GM12878 (cell line): ENCODE data around the gene CCL7. TPM values are rescaled to one million over a fixed set of nuclear protein-coding genes. Genes with fewer than 3 reads are reported as not detected.

Experiments used
- ATAC-seq: fragments of 200-7000 bp; cut with Tn5 transposase; 3 replicates; pipeline ENCODE4 v1.9.1; 2020; ENCODE audit warnings: mild to moderate bottlenecking, moderate library complexity
- BruUV-seq: library from RNA; stranded (reverse); fragments of 400-500 nt; replicated peaks from 2 replicates; lab custom pipeline; 2021; lab: Mats Ljungman, UMichigan
- CTCF ChIA-PET: fragments of 300-600 bp; sonication (Branson Sonifier 250); formaldehyde crosslinking; extraction: SDS; loops from one replicate; lab custom pipeline; 2021; ENCODE audit warnings: inconsistent platforms; lab: Yijun Ruan, JAX
- POLR2A ChIA-PET: fragments of 350-600 bp; formaldehyde crosslinking; extraction: SDS; loops from one replicate; lab custom pipeline; 2021; ENCODE audit warnings: inconsistent platforms; lab: Charles Lee
- RAD21 ChIA-PET: fragments of 300-600 bp; sonication (Branson Sonifier 250); formaldehyde crosslinking; loops from one replicate; lab custom pipeline; 2023; ENCODE audit warnings: antibody characterized with exemption; ENCODE audit not compliant: unreplicated experiment; lab: Charles Lee
- SMC1A ChIA-PET: fragments of 300-600 bp; sonication (Branson Sonifier 250); formaldehyde crosslinking; loops from one replicate; lab custom pipeline; 2023; ENCODE audit not compliant: unreplicated experiment, uncharacterized antibody; lab: Charles Lee
- DNase-seq: peaks from one replicate; pipeline ENCODE4 v3.0.0-alpha.2; 2011; ENCODE audit warnings: low read depth, low spot score
- FAIRE-seq: peaks from 3 replicates; lab custom pipeline; 2011; peaks lifted over from hg19 to GRCh38; lab: Jason Lieb, UNC
- H2AFZ ChIP-seq: 2 replicates; pipeline ENCODE4 v1.6.0; 2011; ENCODE audit warnings: low read depth, low read length, control low read depth; ENCODE audit not compliant: control insufficient read depth
- H3K27ac ChIP-seq: 2 replicates; pipeline ENCODE4 v1.5.1; 2011; ENCODE audit warnings: control low read depth; ENCODE audit not compliant: control insufficient read depth, insufficient read depth
- H3K27me3 ChIP-seq, 2 experiments: replicated peaks in 1 of 2; 2 replicates each; pipeline versions ENCODE4 v1.6.0 to v1.6.1; 2011; ENCODE audit warnings: low read length in 1 of 2; ENCODE audit not compliant: control insufficient read depth in 2 of 2, insufficient read depth in 2 of 2
- H3K36me3 ChIP-seq, 2 experiments: 2 replicates each; pipeline ENCODE4 v1.5.1; 2011; ENCODE audit warnings: low read length in 1 of 2; ENCODE audit not compliant: control insufficient read depth in 2 of 2, insufficient read depth in 2 of 2
- H3K4me1 ChIP-seq: 2 replicates; pipeline ENCODE4 v1.6.1; 2011; ENCODE audit warnings: mild to moderate bottlenecking, low read length, moderate library complexity, mixed read lengths; ENCODE audit not compliant: control insufficient read depth, insufficient read depth
- H3K4me2 ChIP-seq: 2 replicates; pipeline ENCODE4 v1.6.0; 2011; ENCODE audit warnings: control low read depth; ENCODE audit not compliant: control insufficient read depth, insufficient read depth
- H3K4me3 ChIP-seq: fragments of 200-600 bp; sonication (generic); 2 replicates; pipeline ENCODE4 v1.5.1; 2016
- H3K79me2 ChIP-seq: 2 replicates; pipeline ENCODE4 v1.6.0; 2011; ENCODE audit warnings: low read length; ENCODE audit not compliant: control insufficient read depth, insufficient read depth
- H3K9ac ChIP-seq: 2 replicates; pipeline ENCODE4 v1.8.0; 2011; ENCODE audit warnings: low read length, control low read depth, mixed read lengths; ENCODE audit not compliant: control insufficient read depth, insufficient read depth
- H3K9me3 ChIP-seq: replicated peaks from 3 replicates; pipeline ENCODE4 v1.5.1; 2011; ENCODE audit warnings: mild to moderate bottlenecking, low read length; ENCODE audit not compliant: control insufficient read depth, insufficient read depth
- H4K20me1 ChIP-seq: 2 replicates; pipeline ENCODE4 v1.6.0; 2011; ENCODE audit not compliant: control insufficient read depth, insufficient read depth
- ATF7 ChIP-seq: fragments of 450-650 bp; IDR thresholded peaks from 2 replicates; pipeline ENCODE4 v1.6.1; 2016; ENCODE audit warnings: low read depth, mild to moderate bottlenecking
- CEBPB ChIP-seq, 2 experiments: fragments of 150-350 bp in 1 of 2; IDR thresholded peaks; 2 replicates each; pipeline ENCODE4 v1.6.1; 2012 to 2014; ENCODE audit warnings: low read depth in 2 of 2, low read length in 2 of 2, borderline replicate concordance in 1 of 2, inconsistent platforms in 1 of 2
- GABPA ChIP-seq: IDR thresholded peaks from 2 replicates; pipeline ENCODE4 v1.6.1; 2014; ENCODE audit warnings: antibody characterized with exemption, low read depth, mild to moderate bottlenecking, inconsistent platforms
- RFX5 ChIP-seq: IDR thresholded peaks from 2 replicates; pipeline ENCODE4 v1.6.1; 2011; ENCODE audit warnings: low read depth, low read length, improper control_type of control experiment
- SPI1 ChIP-seq: IDR thresholded peaks from 2 replicates; pipeline ENCODE4 v1.6.1; 2011; ENCODE audit warnings: low read depth, mild to moderate bottlenecking, low read length, moderate library complexity, borderline replicate concordance; ENCODE audit not compliant: insufficient read depth
- WRNIP1 ChIP-seq: IDR thresholded peaks from 2 replicates; pipeline ENCODE4 v1.6.1; 2011; ENCODE audit warnings: low read depth, low read length, improper control_type of control experiment, borderline replicate concordance
- ZNF622 ChIP-seq: fragments of 450-650 bp; IDR thresholded peaks from 2 replicates; pipeline ENCODE4 v1.6.1; 2017; ENCODE audit warnings: mild to moderate bottlenecking, inconsistent platforms
- ZSCAN29 ChIP-seq: fragments of 450-650 bp; IDR thresholded peaks from 2 replicates; pipeline ENCODE4 v1.6.1; 2017; ENCODE audit warnings: mild to moderate bottlenecking, moderate library complexity
- WGBS: methylation state at CpG from one replicate; pipeline ENCODE4 v1.1.6; 2016; ENCODE audit warnings: low lambda C conversion rate; ENCODE audit not compliant: insufficient replicate concordance, insufficient coverage; ENCODE audit errors: missing lambda C conversion rate; 5-methylcytosine and 5-hydroxymethylcytosine counted together
- in situ Hi-C: fragments of 300-500 bp; cut with MboI; formaldehyde crosslinking; loops from 9 replicates; pipeline ENCODE4 v1.14.3; 2018; ENCODE audit warnings: mixed read lengths
- intact Hi-C: fragments of 100-400 bp; cut with micrococcal nuclease; formaldehyde crosslinking; loops from one replicate; pipeline ENCODE4 v1.14.2; 2022; ENCODE audit not compliant: unreplicated experiment
- polyA plus RNA-seq, 11 experiments: library from polyadenylated mRNA; depleted of rRNA in 4 of 11; unstranded in 6 of 11; stranded (reverse) in 5 of 11; fragments of >200 nt; fragmentation: Nextera tagmentation in 4 of 11; fragmentation: Illumina TruSeq in 1 of 11; extraction: Ambion mirVana in 4 of 11; extraction: Trizol in 1 of 11; gene quantifications; 1 replicate in 1 of 11; 2 replicates in 10 of 11; pipeline versions ENCODE4 v1.2.1 to v1.2.3, GENCODE V29; 2011 to 2016; ENCODE audit warnings: inconsistent platforms in 2 of 11, missing spikeins in 2 of 11, low read depth in 1 of 11
- total RNA-seq, 4 experiments: library from RNA; depleted of rRNA in 3 of 4; stranded (reverse); fragments of >200 nt in 3 of 4; fragmentation: Illumina TruSeq in 1 of 4; extraction: Trizol in 1 of 4; gene quantifications; 2 replicates each; pipeline versions ENCODE4 v1.2.1 to v1.2.3, GENCODE V29; 2013 to 2021

The CCL7 gene
- total and polyA plus RNA-seq, 10 of the 15 experiments (the other 5 are each of a cell fraction or from before 2014, with no cell fraction given): not detected

- no TSS peak for BruUV-seq
- DNase-seq: no peak
- no peaks in the 10 kb centered on the region; a peak in 1 of 4 replicates for H3K27me3 ChIP-seq
- no peaks in the 10 kb centered on the region for H3K36me3 ChIP-seq
- ChIA-PET RAD21 (no interaction called here), SMC1A (no interaction called here), POLR2A (no interaction called here), CTCF (no interaction called here)
- ATAC-seq: no peak
- H3K9me3 ChIP-seq: no peaks in the 10 kb centered on the region; the same call in 2 of the 3 replicates
- H3K27ac ChIP-seq: no peak overlapping the region
- intact Hi-C loops (loop anchor here (5.0 kb wide), 1 partner anchor 41 kb away; no protein-coding TSS in a partner anchor), in situ Hi-C loops (no loop called here)
- H4K20me1 ChIP-seq: no peaks in the 10 kb centered on the region
- H3K4me1 ChIP-seq: peaks cover 23% of the 10 kb centered on the region
- FAIRE-seq: peak; percentile 49
- H3K79me2 ChIP-seq: no peaks in the 10 kb centered on the region
- H3K4me3 ChIP-seq: no peak overlapping the region
- H2AFZ ChIP-seq: no peak overlapping the region
- 20% methylated on average over 7 of the region's 7 CpGs for WGBS
- no peak overlapping the region for H3K9ac ChIP-seq
- no peak for TF ChIP-seq WRNIP1
- TF ChIP-seq SPI1: 0 out of 2 replicates have a peak, but pooled peaks have one; percentile 5
- H3K4me2 ChIP-seq: no peak overlapping the region; the same call in 1 of the 2 replicates
Measured at GRCh38 chr17:34243364-34244320, 26.4 kb upstream of the CCL7 start.

DNA sequence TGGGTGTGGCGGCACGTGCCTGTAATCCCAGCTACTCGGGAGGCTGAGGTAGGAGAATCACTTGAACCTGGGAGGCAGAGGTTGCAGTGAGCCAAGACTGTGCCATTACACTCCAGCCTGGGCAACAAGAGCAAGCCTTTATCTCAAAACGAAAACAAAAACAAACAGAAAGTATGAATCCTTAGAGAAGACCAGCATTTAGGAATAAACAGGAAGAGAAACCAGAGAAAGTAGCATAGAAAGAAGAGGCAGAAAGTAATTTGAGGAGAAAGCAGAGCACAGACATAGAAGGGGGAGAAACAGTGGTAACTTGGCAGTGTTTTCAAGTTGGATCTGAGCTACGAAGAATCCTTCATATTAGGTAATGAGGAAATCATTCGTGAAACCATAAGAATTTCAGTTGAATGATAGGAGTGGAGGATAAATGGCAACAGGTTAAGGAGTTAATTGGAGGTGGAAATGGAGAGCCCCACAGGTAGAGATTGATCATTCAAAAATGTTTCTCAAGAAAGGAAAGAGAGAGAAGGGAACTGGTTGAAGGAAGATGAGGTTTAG is 24.6 kb upstream of the CCL7 start:
- TF ChIP-seq ZSCAN29 (no peak), GABPA (no peak), CEBPB (IDR thresholded peaks at IDR 0.05; ENCODE audit: borderline replicate concordance in 1 of 2, low read depth in 2 of 2, low read length in 2 of 2) (no peak), ZNF622 (no peak), ATF7 (no peak), RFX5 (no peak)
- BruUV-seq: no TSS peak
- ChIA-PET CTCF (no interaction called here), RAD21 (no interaction called here), POLR2A (no interaction called here), SMC1A (no interaction called here)
- Histone ChIP-seq H3K4me1 (peaks cover 23% of the 10 kb centered on the region), H3K27ac (no peak overlapping the region), H3K36me3 (no peaks in the 10 kb centered on the region), H2AFZ (no peak overlapping the region), H4K20me1 (no peaks in the 10 kb centered on the region), H3K4me2 (no peak overlapping the region), H3K27me3 (no peaks in the 10 kb centered on the region; a peak in 1 of 4 replicates), H3K4me3 (no peak overlapping the region), H3K79me2 (no peaks in the 10 kb centered on the region), H3K9me3 (no peaks in the 10 kb centered on the region; the same call in 2 of the 3 replicates), H3K9ac (no peak overlapping the region)
- in situ Hi-C loops (no loop called here), intact Hi-C loops (no loop called here)
- DNase-seq (no peak), FAIRE-seq (no peak), ATAC-seq (no peak)
- WGBS: 54% methylated on average over 6 of the region's 6 CpGs
